Activated CD8-positive, alpha-beta T cell treated with anti-CD3 and anti-CD28 coated beads for 36 hours (primary cell): ENCODE data around the gene CHD9. TPM values are rescaled to one million over a fixed set of nuclear protein-coding genes. Genes with fewer than 3 reads are reported as not detected.

ENCODE experiments used
- ATAC-seq: fragments of 200-7000 bp; cut with Tn5 transposase; one replicate; pipeline ENCODE4 v1.10.0; 2021; ENCODE audit warnings: mild to moderate bottlenecking, moderate library complexity
- CTCF ChIA-PET: fragments of 350-600 bp; sonication (Branson Sonifier 250); formaldehyde crosslinking; loops from one replicate; lab custom pipeline; 2021; ENCODE audit warnings: antibody characterized with exemption; lab: Charles Lee
- POLR2A ChIA-PET: fragments of 350-600 bp; sonication (Branson Sonifier 250); formaldehyde crosslinking; loops from one replicate; lab custom pipeline; 2021; ENCODE audit warnings: antibody characterized with exemption; lab: Charles Lee
- DNase-seq: peaks from one replicate; pipeline ENCODE4 v3.0.0-alpha.2; 2020
- H3K27ac Mint-ChIP-seq: one replicate; pipeline ENCODE4 v1.8.0; 2021; ENCODE audit warnings: mild to moderate bottlenecking, mixed read lengths
- H3K27me3 Mint-ChIP-seq: one replicate; pipeline ENCODE4 v1.8.0; 2021; ENCODE audit warnings: mixed read lengths
- H3K36me3 Mint-ChIP-seq: one replicate; pipeline ENCODE4 v1.8.0; 2021; ENCODE audit warnings: low read depth, mixed read lengths
- H3K4me1 Mint-ChIP-seq: one replicate; pipeline ENCODE4 v1.8.0; 2021; ENCODE audit warnings: low read depth, mixed read lengths
- H3K4me3 Mint-ChIP-seq: one replicate; pipeline ENCODE4 v1.8.0; 2021; ENCODE audit warnings: mild to moderate bottlenecking, moderate library complexity, mixed read lengths
- H3K9me3 Mint-ChIP-seq: one replicate; pipeline ENCODE4 v1.8.0; 2021; ENCODE audit warnings: mixed read lengths
- intact Hi-C: fragments of 100-400 bp; cut with micrococcal nuclease; formaldehyde crosslinking; loops from one replicate; pipeline ENCODE4 v1.10.0; 2022
- total RNA-seq, 2 experiments: library from RNA; stranded (reverse); gene quantifications; one replicate each; pipeline ENCODE4 v1.2.3, GENCODE V29; 2021
- TF ChIP-seq, protein P1 (sequence below): fragments of 200-600 bp; IDR thresholded peaks from one replicate; pipeline ENCODE4 v1.8.0; 2022; ENCODE audit warnings: antibody characterized with exemption, mild to moderate bottlenecking

CHD9 gene
- total RNA-seq, 2 experiments from 2014 or later, result 13.8 to 16.3 TPM

DNA sequence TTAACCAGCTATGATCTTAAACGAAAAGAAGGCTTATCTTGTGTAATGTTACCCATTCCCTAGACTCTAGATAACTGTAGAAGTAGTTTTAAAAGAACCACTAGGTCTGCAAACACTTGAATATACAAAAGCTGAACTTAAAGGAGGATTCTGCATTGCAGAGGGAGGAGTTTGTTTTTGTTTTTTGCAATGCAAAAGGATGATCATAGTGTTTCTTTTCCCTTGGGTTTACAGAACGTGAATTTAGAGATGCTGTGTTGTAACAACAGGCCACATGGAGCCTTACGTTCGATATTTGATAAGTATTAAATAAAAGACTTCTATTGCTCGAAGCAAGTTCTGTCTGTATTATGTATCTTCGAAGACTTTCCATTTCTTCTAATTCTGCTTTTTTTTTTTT is 77.6 kb downstream of the CHD9 start:
- DNase-seq, result no peak
- Mint-ChIP-seq H3K4me1 (peaks cover 21% of the 10 kb centered on the region), H3K27ac (no peak overlapping the region), H3K27me3 (no peaks in the 10 kb centered on the region), H3K4me3 (peak overlapping the region; percentile 81), H3K36me3 (peaks cover 3% of the 10 kb centered on the region), H3K9me3 (no peaks in the 10 kb centered on the region)
- no peak for ATAC-seq
- intact Hi-C loops, result loop anchor here (5.0 kb wide), 1 partner anchor 75 kb away; no protein-coding TSS in a partner anchor
- CTCF ChIA-PET, result interaction anchor here (1.1 kb wide), 1 partner anchor 33 kb away, joined by 3 read pairs; no protein-coding TSS in a partner anchor
- POLR2A ChIA-PET, result interaction anchor here (1.6 kb wide), 1 partner anchor 34 kb away, joined by 5 read pairs; no protein-coding TSS in a partner anchor
- TF ChIP-seq, protein P1, sequence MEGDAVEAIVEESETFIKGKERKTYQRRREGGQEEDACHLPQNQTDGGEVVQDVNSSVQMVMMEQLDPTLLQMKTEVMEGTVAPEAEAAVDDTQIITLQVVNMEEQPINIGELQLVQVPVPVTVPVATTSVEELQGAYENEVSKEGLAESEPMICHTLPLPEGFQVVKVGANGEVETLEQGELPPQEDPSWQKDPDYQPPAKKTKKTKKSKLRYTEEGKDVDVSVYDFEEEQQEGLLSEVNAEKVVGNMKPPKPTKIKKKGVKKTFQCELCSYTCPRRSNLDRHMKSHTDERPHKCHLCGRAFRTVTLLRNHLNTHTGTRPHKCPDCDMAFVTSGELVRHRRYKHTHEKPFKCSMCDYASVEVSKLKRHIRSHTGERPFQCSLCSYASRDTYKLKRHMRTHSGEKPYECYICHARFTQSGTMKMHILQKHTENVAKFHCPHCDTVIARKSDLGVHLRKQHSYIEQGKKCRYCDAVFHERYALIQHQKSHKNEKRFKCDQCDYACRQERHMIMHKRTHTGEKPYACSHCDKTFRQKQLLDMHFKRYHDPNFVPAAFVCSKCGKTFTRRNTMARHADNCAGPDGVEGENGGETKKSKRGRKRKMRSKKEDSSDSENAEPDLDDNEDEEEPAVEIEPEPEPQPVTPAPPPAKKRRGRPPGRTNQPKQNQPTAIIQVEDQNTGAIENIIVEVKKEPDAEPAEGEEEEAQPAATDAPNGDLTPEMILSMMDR, result no peak

DNA sequence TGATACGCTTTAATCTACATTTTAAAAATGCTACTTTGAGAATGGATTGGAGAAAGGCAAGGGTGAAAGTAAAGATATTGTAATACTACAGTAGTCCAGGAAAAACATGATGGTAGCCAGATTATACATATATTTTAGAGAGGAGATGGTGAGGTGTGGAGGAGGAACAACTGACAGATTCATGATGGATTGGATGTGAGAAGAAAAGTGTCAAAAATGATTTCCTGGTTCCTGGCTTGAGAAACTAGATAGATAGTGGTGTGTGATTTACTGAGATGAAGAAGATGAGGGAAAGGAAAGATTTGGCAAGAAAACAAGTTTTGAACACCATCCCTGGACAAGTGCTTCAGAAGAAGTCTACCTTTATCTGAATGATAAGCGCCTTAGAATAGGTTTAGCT is 80.5 kb downstream of the CHD9 start:
- ChIA-PET POLR2A (no interaction called here), CTCF (interaction anchor here (1.3 kb wide), 1 partner anchor 375 kb away, joined by 3 read pairs; no protein-coding TSS in a partner anchor)
- ATAC-seq, result no peak
- Mint-ChIP-seq H3K27ac (no peak overlapping the region), H3K36me3 (peaks cover 3% of the 10 kb centered on the region), H3K4me3 (no peak overlapping the region), H3K9me3 (no peaks in the 10 kb centered on the region), H3K27me3 (no peaks in the 10 kb centered on the region), H3K4me1 (peaks cover 15% of the 10 kb centered on the region)
- TF ChIP-seq, protein P1, result no peak
- DNase-seq, result no peak
- intact Hi-C loops, result no loop called here

DNA sequence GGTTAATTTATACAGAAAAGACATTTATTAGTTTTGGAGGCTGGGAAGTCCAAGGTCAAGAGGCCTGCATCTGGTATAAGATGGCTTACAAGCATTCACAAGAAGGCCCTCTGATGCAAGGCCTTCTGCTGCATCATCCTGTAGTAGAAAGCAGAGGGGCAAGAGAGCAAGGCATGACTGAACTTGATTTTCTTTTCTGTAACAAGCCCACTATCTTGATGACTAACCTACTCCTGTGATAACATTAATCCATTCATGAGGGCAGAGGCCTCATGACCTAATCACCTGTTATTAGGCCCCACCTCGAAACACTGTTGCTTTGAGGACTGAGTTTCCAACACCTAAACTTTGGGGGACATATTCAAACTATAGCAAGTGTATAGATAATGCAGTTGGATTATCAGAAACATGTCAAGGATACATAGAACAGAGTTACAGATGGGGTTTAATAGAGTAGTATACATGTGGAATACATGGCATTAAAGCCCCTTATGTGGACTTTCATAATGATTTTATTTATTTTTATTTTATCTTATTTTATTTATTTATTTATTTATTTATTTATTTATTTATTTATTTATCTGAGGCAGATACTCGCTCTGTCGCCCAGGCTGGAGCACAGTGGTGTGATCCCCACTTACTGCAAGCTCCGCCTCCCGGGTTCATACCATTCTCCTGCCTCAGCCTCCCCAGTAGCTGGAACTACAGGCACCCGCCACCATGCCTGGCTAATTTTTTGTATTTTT is 88.2 kb downstream of the CHD9 start:
- no peaks in the 10 kb centered on the region for H3K36me3 Mint-ChIP-seq
- H3K27me3 Mint-ChIP-seq, result no peaks in the 10 kb centered on the region
- ChIA-PET POLR2A (interaction anchor here (0.6 kb wide), 1 partner anchor 127 kb away, joined by 3 read pairs; no protein-coding TSS in a partner anchor), CTCF (interaction anchor here (1.0 to 2.8 kb wide), 2 partner anchors 17 to 88 kb away, joined by 3 to 8 read pairs; partner anchors contain the start of gene CHD9)
- no peak overlapping the region for H3K4me3 Mint-ChIP-seq
- H3K4me1 Mint-ChIP-seq, result peaks cover 12% of the 10 kb centered on the region
- DNase-seq, result no peak
- H3K9me3 Mint-ChIP-seq, result no peaks in the 10 kb centered on the region
- intact Hi-C loops, result no loop called here
- TF ChIP-seq, protein P1, result no peak
- peak; percentile 49 for ATAC-seq
- no peak overlapping the region for H3K27ac Mint-ChIP-seq

DNA sequence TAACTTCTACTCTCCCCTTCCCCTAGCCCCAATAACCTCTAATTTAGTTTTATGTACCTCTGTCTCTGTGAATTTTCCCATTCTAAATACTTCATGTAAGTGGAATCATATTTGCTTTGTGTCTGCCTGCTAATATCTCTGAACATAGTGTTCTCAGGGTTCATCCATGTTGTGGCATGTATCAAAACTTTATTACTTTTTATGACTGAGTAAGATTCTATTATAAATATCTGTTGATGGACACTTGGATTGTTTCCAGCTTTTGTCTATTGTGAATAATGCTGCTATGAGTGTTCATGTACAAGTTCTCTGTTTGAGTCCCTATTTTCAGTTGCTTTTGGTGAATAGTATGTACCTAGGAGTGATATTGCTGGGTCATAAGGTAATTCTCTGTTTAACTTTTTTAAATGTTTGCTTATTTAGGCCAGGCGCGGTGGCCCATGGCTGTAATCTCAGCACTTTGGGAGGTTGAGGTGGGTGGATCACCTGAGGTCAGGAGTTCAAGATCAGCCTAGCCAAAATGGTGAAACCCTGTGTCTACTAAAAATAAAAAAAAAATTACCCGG is 92.8 kb downstream of the CHD9 start:
- intact Hi-C loops, result no loop called here
- Mint-ChIP-seq H3K27me3 (no peaks in the 10 kb centered on the region), H3K4me3 (no peak overlapping the region), H3K36me3 (no peaks in the 10 kb centered on the region), H3K27ac (no peak overlapping the region), H3K4me1 (peaks cover 11% of the 10 kb centered on the region), H3K9me3 (no peaks in the 10 kb centered on the region)
- ChIA-PET CTCF (no interaction called here), POLR2A (no interaction called here)
- ATAC-seq, result no peak
- DNase-seq, result no peak
- TF ChIP-seq, protein P1, result no peak

DNA sequence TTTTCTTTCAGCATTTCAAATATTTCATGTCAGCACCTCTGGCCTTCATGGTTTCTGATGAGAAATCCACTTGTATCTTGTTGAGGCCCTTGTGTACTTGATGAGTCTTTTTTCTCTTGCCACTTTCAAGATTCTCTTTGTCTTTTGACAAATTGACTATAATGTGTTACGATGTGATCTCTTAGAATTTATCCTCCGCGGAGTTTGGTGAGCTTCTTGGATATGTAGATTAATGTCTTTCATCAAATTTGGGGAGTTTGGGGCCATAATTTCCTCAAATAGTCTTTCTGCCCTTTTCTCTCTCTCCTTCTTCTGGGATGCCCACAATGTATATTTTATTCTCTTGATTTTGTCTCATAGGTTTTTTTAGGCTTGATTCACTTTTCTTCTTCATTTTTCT is 96.0 kb downstream of the CHD9 start:
- TF ChIP-seq, protein P1, result no peak
- ChIA-PET POLR2A (no interaction called here), CTCF (no interaction called here)
- no peak for ATAC-seq
- intact Hi-C loops, result no loop called here
- Mint-ChIP-seq H3K4me3 (no peak overlapping the region), H3K9me3 (no peaks in the 10 kb centered on the region), H3K4me1 (peaks cover 7% of the 10 kb centered on the region), H3K27ac (no peak overlapping the region), H3K36me3 (no peaks in the 10 kb centered on the region), H3K27me3 (no peaks in the 10 kb centered on the region)
- no peak for DNase-seq
